ENCODE measurements around the gene ELP2.

The ELP2 gene

GRCh38 chr18:36197511-36198166, 67.9 kb downstream of the ELP2 start:
- H3K36me3 ChIP-seq (ENCODE audit: insufficient read depth, low read length), result no peaks in the 10 kb centered on the region
- no peaks in the 10 kb centered on the region for H3K4me1 ChIP-seq (ENCODE audit: insufficient read depth, low read length)
- TF ChIP-seq EZH2 (IDR thresholded peaks at IDR 0.05; ENCODE audit: borderline replicate concordance, low read depth, low read length, severe bottlenecking) (no peak), CTCF (IDR thresholded peaks at IDR 0.05; ENCODE audit: borderline replicate concordance, extremely low read depth, low read length, poor library complexity, severe bottlenecking) (no peak)
- H3K9me3 ChIP-seq (ENCODE audit: insufficient read depth, low read length, severe bottlenecking), result no peaks in the 10 kb centered on the region
- H3K4me3 ChIP-seq (ENCODE audit: low read depth in 1 of 2, low read length in 2 of 2), result no peak overlapping the region
- ATAC-seq (ENCODE audit: insufficient read depth, low read depth) (no peak), DNase-seq (no peak)
- no peaks in the 10 kb centered on the region for H3K27me3 ChIP-seq (ENCODE audit: insufficient read depth, low read length, poor library complexity)
- no peak overlapping the region for H3K4me2 ChIP-seq (ENCODE audit: insufficient read depth, low read length)
- no peaks in the 10 kb centered on the region for H4K20me1 ChIP-seq (ENCODE audit: insufficient read depth, low read length)
- H3K79me2 ChIP-seq (ENCODE audit: insufficient read depth, low read length), result no peaks in the 10 kb centered on the region
- H3K27ac ChIP-seq (ENCODE audit: low read length), result no peak overlapping the region
- no peak overlapping the region for H3K9ac ChIP-seq (ENCODE audit: low read depth, low read length)
- no peak overlapping the region for H2AFZ ChIP-seq (ENCODE audit: low read depth, low read length)

DNA sequence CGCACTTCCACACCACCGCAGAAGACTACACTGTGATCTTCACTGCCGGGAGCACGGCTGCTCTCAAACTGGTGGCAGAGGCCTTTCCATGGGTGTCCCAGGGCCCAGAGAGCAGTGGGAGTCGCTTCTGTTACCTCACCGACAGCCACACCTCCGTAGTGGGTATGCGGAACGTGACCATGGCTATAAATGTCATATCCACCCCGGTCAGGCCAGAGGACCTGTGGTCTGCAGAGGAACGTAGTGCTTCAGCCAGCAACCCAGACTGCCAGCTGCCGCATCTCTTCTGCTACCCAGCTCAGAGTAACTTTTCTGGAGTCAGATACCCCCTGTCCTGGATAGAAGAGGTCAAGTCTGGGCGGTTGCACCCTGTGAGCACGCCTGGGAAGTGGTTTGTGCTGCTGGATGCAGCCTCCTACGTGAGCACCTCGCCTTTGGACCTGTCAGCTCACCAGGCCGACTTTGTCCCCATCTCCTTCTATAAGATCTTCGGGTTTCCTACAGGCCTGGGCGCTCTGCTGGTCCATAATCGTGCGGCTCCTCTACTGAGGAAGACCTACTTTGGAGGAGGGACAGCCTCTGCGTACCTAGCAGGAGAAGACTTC, 70.1 kb downstream of the ELP2 start:
- TF ChIP-seq EZH2 (IDR thresholded peaks at IDR 0.05; ENCODE audit: borderline replicate concordance, low read depth, low read length, severe bottlenecking), result no peak
- no peak for TF ChIP-seq CTCF (IDR thresholded peaks at IDR 0.05; ENCODE audit: borderline replicate concordance, extremely low read depth, low read length, poor library complexity, severe bottlenecking)
- H3K9me3 ChIP-seq (ENCODE audit: insufficient read depth, low read length, severe bottlenecking), result no peaks in the 10 kb centered on the region
- H2AFZ ChIP-seq (ENCODE audit: low read depth, low read length), result no peak overlapping the region
- H3K36me3 ChIP-seq (ENCODE audit: insufficient read depth, low read length), result no peaks in the 10 kb centered on the region
- H3K4me2 ChIP-seq (ENCODE audit: insufficient read depth, low read length), result no peak overlapping the region
- DNase-seq, result no peak
- no peak overlapping the region for H3K9ac ChIP-seq (ENCODE audit: low read depth, low read length)
- no peaks in the 10 kb centered on the region for H3K79me2 ChIP-seq (ENCODE audit: insufficient read depth, low read length)
- H3K27me3 ChIP-seq (ENCODE audit: insufficient read depth, low read length, poor library complexity), result no peaks in the 10 kb centered on the region
- H4K20me1 ChIP-seq (ENCODE audit: insufficient read depth, low read length), result no peaks in the 10 kb centered on the region
- H3K4me3 ChIP-seq (ENCODE audit: low read depth in 1 of 2, low read length in 2 of 2), result no peak overlapping the region
- no peak overlapping the region for H3K27ac ChIP-seq (ENCODE audit: low read length)
- no peaks in the 10 kb centered on the region for H3K4me1 ChIP-seq (ENCODE audit: insufficient read depth, low read length)
- no peak for ATAC-seq (ENCODE audit: insufficient read depth, low read depth)

GRCh38 chr18:36200354-36200771, 70.7 kb downstream of the ELP2 start:
- TF ChIP-seq EZH2 (IDR thresholded peaks at IDR 0.05; ENCODE audit: borderline replicate concordance, low read depth, low read length, severe bottlenecking), result no peak
- TF ChIP-seq CTCF (IDR thresholded peaks at IDR 0.05; ENCODE audit: borderline replicate concordance, extremely low read depth, low read length, poor library complexity, severe bottlenecking), result no peak
- Histone ChIP-seq H3K27me3 (ENCODE audit: insufficient read depth, low read length, poor library complexity) (no peaks in the 10 kb centered on the region), H3K36me3 (ENCODE audit: insufficient read depth, low read length) (no peaks in the 10 kb centered on the region), H3K4me1 (ENCODE audit: insufficient read depth, low read length) (no peaks in the 10 kb centered on the region), H3K9ac (ENCODE audit: low read depth, low read length) (no peak overlapping the region), H3K27ac (ENCODE audit: low read length) (no peak overlapping the region), H3K4me3 (ENCODE audit: low read depth in 1 of 2, low read length in 2 of 2) (no peak overlapping the region), H3K9me3 (ENCODE audit: insufficient read depth, low read length, severe bottlenecking) (no peaks in the 10 kb centered on the region), H4K20me1 (ENCODE audit: insufficient read depth, low read length) (no peaks in the 10 kb centered on the region), H3K79me2 (ENCODE audit: insufficient read depth, low read length) (no peaks in the 10 kb centered on the region), H2AFZ (ENCODE audit: low read depth, low read length) (no peak overlapping the region), H3K4me2 (ENCODE audit: insufficient read depth, low read length) (no peak overlapping the region)
- no peak for DNase-seq
- ATAC-seq (ENCODE audit: insufficient read depth, low read depth), result no peak

All from DND-41 (cell line).